Neural cell (in vitro differentiated cells): ENCODE results near the gene CDCA3.

ENCODE experiments used
- EP300 ChIP-seq: fragments of 450-650 bp; conservative IDR thresholded peaks from 2 replicates; pipeline ENCODE4 v1.6.1; 2014; ENCODE audit warnings: antibody characterized with exemption, mild to moderate bottlenecking, moderate library complexity; ENCODE audit not compliant: poor library complexity, severe bottlenecking
- POLR2AphosphoS5 ChIP-seq: IDR thresholded peaks from 2 replicates; pipeline ENCODE4 v1.6.1; 2012
- TAF1 ChIP-seq: IDR thresholded peaks from 2 replicates; pipeline ENCODE4 v1.6.1; 2012; ENCODE audit warnings: low read depth
- TF ChIP-seq, protein P1 (sequence below): fragments of 450-650 bp; IDR thresholded peaks from 2 replicates; pipeline ENCODE4 v1.5.1; 2014; ENCODE audit warnings: antibody characterized with exemption, mild to moderate bottlenecking, moderate library complexity; ENCODE audit not compliant: poor library complexity, severe bottlenecking
- TF ChIP-seq, protein P2 (sequence below): IDR thresholded peaks from 2 replicates; pipeline ENCODE4 v1.6.1; 2012; ENCODE audit warnings: borderline replicate concordance

- TF ChIP-seq, protein P1, sequence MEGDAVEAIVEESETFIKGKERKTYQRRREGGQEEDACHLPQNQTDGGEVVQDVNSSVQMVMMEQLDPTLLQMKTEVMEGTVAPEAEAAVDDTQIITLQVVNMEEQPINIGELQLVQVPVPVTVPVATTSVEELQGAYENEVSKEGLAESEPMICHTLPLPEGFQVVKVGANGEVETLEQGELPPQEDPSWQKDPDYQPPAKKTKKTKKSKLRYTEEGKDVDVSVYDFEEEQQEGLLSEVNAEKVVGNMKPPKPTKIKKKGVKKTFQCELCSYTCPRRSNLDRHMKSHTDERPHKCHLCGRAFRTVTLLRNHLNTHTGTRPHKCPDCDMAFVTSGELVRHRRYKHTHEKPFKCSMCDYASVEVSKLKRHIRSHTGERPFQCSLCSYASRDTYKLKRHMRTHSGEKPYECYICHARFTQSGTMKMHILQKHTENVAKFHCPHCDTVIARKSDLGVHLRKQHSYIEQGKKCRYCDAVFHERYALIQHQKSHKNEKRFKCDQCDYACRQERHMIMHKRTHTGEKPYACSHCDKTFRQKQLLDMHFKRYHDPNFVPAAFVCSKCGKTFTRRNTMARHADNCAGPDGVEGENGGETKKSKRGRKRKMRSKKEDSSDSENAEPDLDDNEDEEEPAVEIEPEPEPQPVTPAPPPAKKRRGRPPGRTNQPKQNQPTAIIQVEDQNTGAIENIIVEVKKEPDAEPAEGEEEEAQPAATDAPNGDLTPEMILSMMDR = no peak
- TF ChIP-seq TAF1 = no peak
- TF ChIP-seq, protein P2, sequence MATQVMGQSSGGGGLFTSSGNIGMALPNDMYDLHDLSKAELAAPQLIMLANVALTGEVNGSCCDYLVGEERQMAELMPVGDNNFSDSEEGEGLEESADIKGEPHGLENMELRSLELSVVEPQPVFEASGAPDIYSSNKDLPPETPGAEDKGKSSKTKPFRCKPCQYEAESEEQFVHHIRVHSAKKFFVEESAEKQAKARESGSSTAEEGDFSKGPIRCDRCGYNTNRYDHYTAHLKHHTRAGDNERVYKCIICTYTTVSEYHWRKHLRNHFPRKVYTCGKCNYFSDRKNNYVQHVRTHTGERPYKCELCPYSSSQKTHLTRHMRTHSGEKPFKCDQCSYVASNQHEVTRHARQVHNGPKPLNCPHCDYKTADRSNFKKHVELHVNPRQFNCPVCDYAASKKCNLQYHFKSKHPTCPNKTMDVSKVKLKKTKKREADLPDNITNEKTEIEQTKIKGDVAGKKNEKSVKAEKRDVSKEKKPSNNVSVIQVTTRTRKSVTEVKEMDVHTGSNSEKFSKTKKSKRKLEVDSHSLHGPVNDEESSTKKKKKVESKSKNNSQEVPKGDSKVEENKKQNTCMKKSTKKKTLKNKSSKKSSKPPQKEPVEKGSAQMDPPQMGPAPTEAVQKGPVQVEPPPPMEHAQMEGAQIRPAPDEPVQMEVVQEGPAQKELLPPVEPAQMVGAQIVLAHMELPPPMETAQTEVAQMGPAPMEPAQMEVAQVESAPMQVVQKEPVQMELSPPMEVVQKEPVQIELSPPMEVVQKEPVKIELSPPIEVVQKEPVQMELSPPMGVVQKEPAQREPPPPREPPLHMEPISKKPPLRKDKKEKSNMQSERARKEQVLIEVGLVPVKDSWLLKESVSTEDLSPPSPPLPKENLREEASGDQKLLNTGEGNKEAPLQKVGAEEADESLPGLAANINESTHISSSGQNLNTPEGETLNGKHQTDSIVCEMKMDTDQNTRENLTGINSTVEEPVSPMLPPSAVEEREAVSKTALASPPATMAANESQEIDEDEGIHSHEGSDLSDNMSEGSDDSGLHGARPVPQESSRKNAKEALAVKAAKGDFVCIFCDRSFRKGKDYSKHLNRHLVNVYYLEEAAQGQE = no peak
- TF ChIP-seq POLR2AphosphoS5 = no peak
- no peak for TF ChIP-seq EP300
Measured at GRCh38 chr12:6810758-6811157, 40.3 kb downstream of the CDCA3 start.
